ENCODE results near the gene FIGN.

FIGN gene

GRCh38 chr2:163659224-163659623 lies 76.6 kb downstream of the FIGN start:
- DNase-seq, result no peak

GRCh38 chr2:163658556-163658955 lies 77.3 kb downstream of the FIGN start:
- DNase-seq, result no peak

- no peak for DNase-seq
These were observed 78.5 kb downstream of the FIGN start for GRCh38 chr2:163657281-163657656.

GRCh38 chr2:163656622-163657280 lies 79.1 kb downstream of the FIGN start:
- DNase-seq, result no peak

- no peak for DNase-seq
These were observed 80.1 kb downstream of the FIGN start for GRCh38 chr2:163655667-163656066.

GRCh38 chr2:163652751-163653150 lies 83.1 kb downstream of the FIGN start:
- no peak for DNase-seq

- no peak for DNase-seq
These were observed 86.7 kb downstream of the FIGN start for GRCh38 chr2:163649080-163649479.

- DNase-seq, result no peak
These were observed 88.5 kb downstream of the FIGN start for GRCh38 chr2:163647300-163647699.

- DNase-seq, result no peak
These were observed 89.1 kb downstream of the FIGN start for GRCh38 chr2:163646687-163647086.

GRCh38 chr2:163644238-163644637 lies 91.6 kb downstream of the FIGN start:
- no peak for DNase-seq

GRCh38 chr2:163641986-163642385 lies 93.8 kb downstream of the FIGN start:
- no peak for DNase-seq

GRCh38 chr2:163640542-163641193 lies 95.1 kb downstream of the FIGN start:
- DNase-seq, result no peak

GRCh38 chr2:163637871-163638270 lies 97.9 kb downstream of the FIGN start:
- no peak for DNase-seq

GRCh38 chr2:163633291-163633690 lies 102.5 kb downstream of the FIGN start:
- DNase-seq, result no peak

- DNase-seq, result no peak
These were observed 105.0 kb downstream of the FIGN start for GRCh38 chr2:163630836-163631235.

GRCh38 chr2:163626639-163627109 lies 109.1 kb downstream of the FIGN start:
- no peak for DNase-seq

GRCh38 chr2:163626208-163626607 lies 109.6 kb downstream of the FIGN start:
- no peak for DNase-seq

GRCh38 chr2:163625632-163626031 lies 110.2 kb downstream of the FIGN start:
- no peak for DNase-seq

GRCh38 chr2:163621445-163622004 lies 114.3 kb downstream of the FIGN start:
- DNase-seq, result no peak

- no peak for DNase-seq
These were observed 118.3 kb downstream of the FIGN start for GRCh38 chr2:163617517-163617916.

- DNase-seq, result no peak
These were observed 122.5 kb downstream of the FIGN start for GRCh38 chr2:163613266-163613731.

GRCh38 chr2:163612332-163612731 lies 123.5 kb downstream of the FIGN start:
- no peak for DNase-seq

- no peak for DNase-seq
These were observed 124.3 kb downstream of the FIGN start for GRCh38 chr2:163611557-163611906.

GRCh38 chr2:163610817-163611556 lies 124.8 kb downstream of the FIGN start:
- no peak for DNase-seq

All from stimulated activated CD4-positive, alpha-beta T cell treated with anti-CD3 and anti-CD28 coated beads, Interleukin-4, amount 100 ng/mL, for 1 hour (primary cell).